Epithelial cell of esophagus (primary cell): ENCODE data around the gene KCNJ10.
A peak's percentile ranks its signal among the peaks of the same experiment; 100 is the strongest.

Experiments used
- DNase-seq: peaks from one replicate; pipeline ENCODE4 v3.0.0; 2010; ENCODE audit warnings: low read depth
- H3K4me3 ChIP-seq: 2 replicates; pipeline ENCODE4 v1.5.1; 2011; ENCODE audit warnings: mild to moderate bottlenecking, low read length, control low read depth
- TF ChIP-seq, protein P1 (sequence below): IDR thresholded peaks from 2 replicates; pipeline ENCODE4 v1.5.1; 2011; ENCODE audit warnings: low read depth, mild to moderate bottlenecking, low read length, control low read depth, inconsistent platforms; ENCODE audit not compliant: insufficient read depth; ENCODE audit errors: missing control alignments

The KCNJ10 gene

GRCh38 chr1:160087118-160087662 is 17.2 kb upstream of the KCNJ10 start:
- TF ChIP-seq, protein P1, sequence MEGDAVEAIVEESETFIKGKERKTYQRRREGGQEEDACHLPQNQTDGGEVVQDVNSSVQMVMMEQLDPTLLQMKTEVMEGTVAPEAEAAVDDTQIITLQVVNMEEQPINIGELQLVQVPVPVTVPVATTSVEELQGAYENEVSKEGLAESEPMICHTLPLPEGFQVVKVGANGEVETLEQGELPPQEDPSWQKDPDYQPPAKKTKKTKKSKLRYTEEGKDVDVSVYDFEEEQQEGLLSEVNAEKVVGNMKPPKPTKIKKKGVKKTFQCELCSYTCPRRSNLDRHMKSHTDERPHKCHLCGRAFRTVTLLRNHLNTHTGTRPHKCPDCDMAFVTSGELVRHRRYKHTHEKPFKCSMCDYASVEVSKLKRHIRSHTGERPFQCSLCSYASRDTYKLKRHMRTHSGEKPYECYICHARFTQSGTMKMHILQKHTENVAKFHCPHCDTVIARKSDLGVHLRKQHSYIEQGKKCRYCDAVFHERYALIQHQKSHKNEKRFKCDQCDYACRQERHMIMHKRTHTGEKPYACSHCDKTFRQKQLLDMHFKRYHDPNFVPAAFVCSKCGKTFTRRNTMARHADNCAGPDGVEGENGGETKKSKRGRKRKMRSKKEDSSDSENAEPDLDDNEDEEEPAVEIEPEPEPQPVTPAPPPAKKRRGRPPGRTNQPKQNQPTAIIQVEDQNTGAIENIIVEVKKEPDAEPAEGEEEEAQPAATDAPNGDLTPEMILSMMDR: no peak
- no peak overlapping the region for H3K4me3 ChIP-seq
- DNase-seq: no peak

GRCh38 chr1:160086456-160086892 is 16.5 kb upstream of the KCNJ10 start:
- DNase-seq: no peak
- TF ChIP-seq, protein P1: no peak

DNA sequence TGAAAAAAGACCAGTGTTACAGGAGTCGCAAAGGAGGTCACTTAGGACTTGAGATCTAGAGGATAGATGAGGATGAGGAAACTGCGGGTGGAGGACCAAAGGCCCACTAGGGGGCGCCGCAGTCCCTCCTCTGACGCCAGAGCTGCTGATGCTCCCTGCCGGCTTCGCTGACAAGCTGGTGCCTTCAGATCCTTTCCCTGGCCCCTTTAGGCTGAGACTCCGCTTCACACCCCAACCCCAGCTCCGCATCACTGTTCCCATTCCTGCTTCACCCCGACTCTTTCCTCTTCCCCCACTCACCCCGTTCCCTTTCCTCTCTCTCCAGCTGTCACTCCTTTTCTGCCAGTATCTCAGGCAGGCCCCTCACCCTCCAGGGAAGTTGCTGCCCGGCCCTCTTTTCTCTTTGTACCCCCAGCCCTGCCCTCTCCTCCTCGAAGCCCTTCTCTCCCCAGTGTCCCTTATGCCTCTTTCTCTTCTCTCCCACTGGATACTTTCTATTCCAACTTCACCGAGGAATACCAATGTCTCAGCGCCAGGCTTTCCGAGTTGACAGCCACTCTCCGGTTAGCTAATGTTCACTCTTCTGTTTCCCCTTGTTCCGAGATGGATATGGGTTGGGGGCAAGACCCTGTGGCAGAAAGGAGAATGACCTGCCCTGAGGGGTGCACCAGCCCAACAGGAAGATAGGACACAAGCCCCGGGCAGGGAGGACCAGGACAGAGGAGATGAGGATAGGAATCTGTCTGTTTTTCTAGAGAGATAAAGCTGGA is 15.9 kb upstream of the KCNJ10 start:
- DNase-seq: peak; percentile 79
- no peak overlapping the region for H3K4me3 ChIP-seq
- TF ChIP-seq, protein P1: peak; percentile 83

More at GRCh38 chr1:160086456-160086892, 16.5 kb upstream of the KCNJ10 start:
- H3K4me3 ChIP-seq: no peak overlapping the region

DNA sequence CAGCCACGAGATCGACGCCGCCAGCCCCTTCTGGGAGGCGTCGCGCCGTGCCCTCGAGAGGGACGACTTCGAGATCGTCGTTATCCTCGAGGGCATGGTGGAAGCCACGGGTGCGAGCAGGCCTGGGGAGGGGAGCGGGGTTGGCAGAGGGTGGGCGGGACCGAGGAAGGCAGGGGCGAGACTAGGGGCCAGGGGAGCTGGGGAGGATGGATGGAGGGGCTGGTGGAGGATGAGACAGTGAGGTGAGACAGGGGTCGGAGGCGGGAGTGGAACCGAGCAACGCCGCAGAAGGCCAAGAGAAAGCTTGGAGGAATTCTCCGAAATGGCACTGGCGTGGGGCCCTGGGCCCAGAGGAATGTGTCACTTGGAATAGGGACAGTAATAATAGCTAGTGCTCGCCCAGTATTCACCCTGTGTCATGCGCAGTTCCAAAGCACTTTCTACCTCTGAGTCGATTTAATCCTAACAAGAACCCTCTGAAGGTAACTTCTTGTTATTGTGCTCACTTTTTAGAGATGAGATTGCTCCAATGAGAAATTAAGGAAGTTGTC is 14.9 kb upstream of the KCNJ10 start:
- TF ChIP-seq, protein P1: no peak
- no peak for DNase-seq
- no peak overlapping the region for H3K4me3 ChIP-seq

GRCh38 chr1:160083968-160084770 is 14.2 kb upstream of the KCNJ10 start:
- peak; percentile 88 for DNase-seq
- no peak overlapping the region for H3K4me3 ChIP-seq
- TF ChIP-seq, protein P1: peak; percentile 84

- no peak for DNase-seq
- no peak overlapping the region for H3K4me3 ChIP-seq
- TF ChIP-seq, protein P1: no peak
Measured at GRCh38 chr1:160082926-160083325, 13.0 kb upstream of the KCNJ10 start.
